AG09309 (cell line): ENCODE measurements around the gene UBALD1.

ENCODE experiments used
- DNase-seq: peaks from one replicate; pipeline ENCODE4 v3.0.0-alpha.2; 2010; ENCODE audit warnings: low read depth
- H3K4me3 ChIP-seq: 2 replicates; pipeline ENCODE4 v1.5.1; 2011; ENCODE audit warnings: mild to moderate bottlenecking, low read depth, low read length, moderate library complexity; ENCODE audit not compliant: control insufficient read depth
- TF ChIP-seq, protein P1 (sequence below): IDR thresholded peaks from 2 replicates; pipeline ENCODE4 v1.5.1; 2011; ENCODE audit warnings: mild to moderate bottlenecking, low read depth, low read length, inconsistent platforms; ENCODE audit not compliant: insufficient read depth, control insufficient read depth; ENCODE audit errors: missing control alignments

The UBALD1 gene

DNA sequence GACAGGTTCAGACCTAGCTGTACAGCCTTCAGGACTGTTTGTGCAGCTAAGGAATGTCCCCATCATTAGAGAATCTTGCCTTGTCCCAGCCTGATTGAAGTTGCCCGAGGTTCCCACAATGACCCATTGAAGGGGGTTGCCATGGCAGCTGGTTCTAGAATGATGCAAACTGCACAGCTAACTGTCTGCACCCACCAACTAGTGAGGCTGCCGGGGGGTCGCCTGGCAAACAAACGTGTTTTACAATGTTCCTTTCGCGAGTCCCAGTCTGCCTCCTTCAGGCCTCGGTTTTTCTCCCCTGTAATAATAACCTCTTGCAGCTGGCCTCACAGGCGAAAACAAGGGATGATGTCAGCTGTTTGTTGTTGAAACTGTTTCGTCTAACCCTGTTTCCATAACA, 53.1 kb downstream of the UBALD1 start:
- no peak overlapping the region for H3K4me3 ChIP-seq
- no peak for DNase-seq
- TF ChIP-seq, protein P1, sequence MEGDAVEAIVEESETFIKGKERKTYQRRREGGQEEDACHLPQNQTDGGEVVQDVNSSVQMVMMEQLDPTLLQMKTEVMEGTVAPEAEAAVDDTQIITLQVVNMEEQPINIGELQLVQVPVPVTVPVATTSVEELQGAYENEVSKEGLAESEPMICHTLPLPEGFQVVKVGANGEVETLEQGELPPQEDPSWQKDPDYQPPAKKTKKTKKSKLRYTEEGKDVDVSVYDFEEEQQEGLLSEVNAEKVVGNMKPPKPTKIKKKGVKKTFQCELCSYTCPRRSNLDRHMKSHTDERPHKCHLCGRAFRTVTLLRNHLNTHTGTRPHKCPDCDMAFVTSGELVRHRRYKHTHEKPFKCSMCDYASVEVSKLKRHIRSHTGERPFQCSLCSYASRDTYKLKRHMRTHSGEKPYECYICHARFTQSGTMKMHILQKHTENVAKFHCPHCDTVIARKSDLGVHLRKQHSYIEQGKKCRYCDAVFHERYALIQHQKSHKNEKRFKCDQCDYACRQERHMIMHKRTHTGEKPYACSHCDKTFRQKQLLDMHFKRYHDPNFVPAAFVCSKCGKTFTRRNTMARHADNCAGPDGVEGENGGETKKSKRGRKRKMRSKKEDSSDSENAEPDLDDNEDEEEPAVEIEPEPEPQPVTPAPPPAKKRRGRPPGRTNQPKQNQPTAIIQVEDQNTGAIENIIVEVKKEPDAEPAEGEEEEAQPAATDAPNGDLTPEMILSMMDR, result no peak
